ENCODE data around the gene BPHL.
"Not testable (repeated sequence)": the region's sequence is repeated elsewhere in the genome, so short reads cannot be mapped to it uniquely, and the experiment has no call there.

BPHL gene

DNA sequence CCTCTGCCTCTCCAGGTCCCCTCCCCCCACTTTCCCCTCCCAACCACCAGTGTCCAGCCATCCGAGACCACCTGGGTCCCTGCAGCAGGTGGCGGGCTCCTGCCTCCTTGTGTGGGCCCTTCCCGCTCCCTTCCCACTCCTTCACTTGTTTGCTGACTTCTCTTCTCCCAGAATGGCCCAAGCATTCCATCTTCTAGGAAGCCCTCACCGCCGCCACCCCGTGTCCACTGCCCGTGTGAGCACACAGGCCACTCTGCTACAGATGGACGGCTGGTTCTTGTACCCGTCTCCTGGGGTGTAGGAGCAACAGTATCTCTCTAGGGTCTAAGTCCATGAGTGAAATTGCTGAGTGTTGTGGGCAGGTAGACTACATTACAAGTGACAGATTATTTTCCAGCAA is 15.0 kb downstream of the BPHL start:
- H3K27me3 Mint-ChIP-seq (ENCODE audit: low read depth), result no peaks in the 10 kb centered on the region
- no peaks in the 10 kb centered on the region for H3K9me3 Mint-ChIP-seq
- H3K4me1 Mint-ChIP-seq, result peaks cover 16% of the 10 kb centered on the region
- H3K4me3 Mint-ChIP-seq, result no peak overlapping the region
- TF ChIP-seq CTCF (IDR thresholded peaks at IDR 0.05; ENCODE audit: unreplicated experiment in 3 of 3), result no peak
- H3K27ac Mint-ChIP-seq, result peak overlapping the region in 2 of 3 experiments; percentile 40 to 74
- peaks cover 79% of the 10 kb centered on the region for H3K36me3 Mint-ChIP-seq (ENCODE audit: low read depth)

- H3K4me1 Mint-ChIP-seq, result peaks cover 30% of the 10 kb centered on the region
- H3K36me3 Mint-ChIP-seq (ENCODE audit: low read depth), result peaks cover 84% of the 10 kb centered on the region
- H3K27ac Mint-ChIP-seq, result peak overlapping the region in 1 of 3 experiments; percentile 12
- H3K27me3 Mint-ChIP-seq (ENCODE audit: low read depth), result no peaks in the 10 kb centered on the region
- no peak for TF ChIP-seq CTCF (IDR thresholded peaks at IDR 0.05; ENCODE audit: unreplicated experiment in 3 of 3)
- no peaks in the 10 kb centered on the region for H3K9me3 Mint-ChIP-seq
- H3K4me3 Mint-ChIP-seq, result no peak overlapping the region
Measured at GRCh38 chr6:3135668-3136291, 17.3 kb downstream of the BPHL start.

- H3K27ac Mint-ChIP-seq, result peak overlapping the region in 2 of 3 experiments; percentile 48 to 85
- no peaks in the 10 kb centered on the region for H3K27me3 Mint-ChIP-seq (ENCODE audit: low read depth)
- H3K36me3 Mint-ChIP-seq (ENCODE audit: low read depth), result peaks cover 82% of the 10 kb centered on the region
- H3K9me3 Mint-ChIP-seq, result no peaks in the 10 kb centered on the region
- H3K4me1 Mint-ChIP-seq, result peaks cover 30% of the 10 kb centered on the region
- no peak overlapping the region for H3K4me3 Mint-ChIP-seq
- TF ChIP-seq CTCF (IDR thresholded peaks at IDR 0.05; ENCODE audit: unreplicated experiment in 3 of 3), result no peak
Measured at GRCh38 chr6:3136292-3137011, 17.9 kb downstream of the BPHL start.

DNA sequence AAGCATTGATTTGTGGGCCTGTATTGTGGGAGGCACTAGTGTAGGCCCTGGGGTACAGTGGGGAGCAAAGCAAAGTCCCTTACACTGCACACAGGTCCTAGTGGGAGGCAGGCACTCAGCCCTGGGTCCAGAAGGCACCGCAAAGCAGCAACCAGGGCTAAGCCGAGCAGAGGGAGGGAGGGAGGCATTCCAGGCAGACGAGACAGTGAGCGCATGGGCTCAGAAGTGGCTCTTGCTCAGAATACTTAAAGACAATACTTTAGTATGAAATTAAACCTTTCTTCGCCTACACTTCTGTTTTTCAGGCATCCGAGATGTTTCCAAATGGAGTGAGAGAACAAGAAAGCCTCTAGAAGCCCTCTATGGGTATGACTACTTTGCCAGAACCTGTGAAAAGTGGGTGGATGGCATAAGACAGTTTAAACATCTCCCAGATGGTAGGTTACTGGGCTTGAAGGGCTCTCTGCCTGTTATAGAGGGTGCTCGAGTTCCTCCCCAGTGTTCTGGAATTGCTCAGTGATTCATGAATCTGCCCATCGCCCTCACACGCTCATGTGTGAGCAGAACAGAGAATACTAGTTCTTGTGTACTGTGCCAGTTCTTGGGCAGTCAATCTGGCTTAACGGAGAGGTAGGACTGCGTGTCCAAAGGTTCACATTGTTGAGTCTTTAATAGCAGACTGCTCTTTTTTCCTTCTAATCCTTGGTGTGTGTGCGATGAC is 18.7 kb downstream of the BPHL start:
- no peak overlapping the region for H3K4me3 Mint-ChIP-seq
- H3K27me3 Mint-ChIP-seq (ENCODE audit: low read depth), result no peaks in the 10 kb centered on the region
- H3K9me3 Mint-ChIP-seq, result no peaks in the 10 kb centered on the region
- H3K36me3 Mint-ChIP-seq (ENCODE audit: low read depth), result peaks cover 75% of the 10 kb centered on the region
- peaks cover 30% of the 10 kb centered on the region for H3K4me1 Mint-ChIP-seq
- peak overlapping the region in 2 of 3 experiments; percentile 48 to 85 for H3K27ac Mint-ChIP-seq
- no peak for TF ChIP-seq CTCF (IDR thresholded peaks at IDR 0.05; ENCODE audit: unreplicated experiment in 3 of 3)

DNA sequence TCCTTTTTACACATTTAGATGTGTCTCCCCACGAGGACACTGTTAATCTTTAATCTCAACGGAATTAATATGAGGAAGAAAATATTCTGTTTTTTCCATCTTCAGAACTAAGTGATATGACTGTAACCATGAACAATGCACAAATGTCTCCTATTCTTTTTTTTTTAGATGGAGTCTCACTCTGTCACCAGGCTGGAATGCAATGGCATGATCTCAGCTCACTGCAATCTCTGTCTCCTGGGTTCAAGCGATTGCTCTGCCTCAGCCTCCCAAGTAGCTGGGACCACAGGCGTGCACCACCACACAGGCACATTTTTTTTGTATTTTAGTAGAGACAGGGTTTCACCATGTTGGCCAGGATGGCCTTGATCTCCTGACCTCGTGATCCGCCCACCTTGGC is 19.4 kb downstream of the BPHL start:
- H3K4me3 Mint-ChIP-seq; H3K9me3 Mint-ChIP-seq; H3K27me3 Mint-ChIP-seq (ENCODE audit: low read depth): not testable (repeated sequence)
- H3K27ac Mint-ChIP-seq, result peak overlapping the region in 1 of 3 experiments; percentile 85
- peaks cover 30% of the 10 kb centered on the region for H3K4me1 Mint-ChIP-seq
- H3K36me3 Mint-ChIP-seq (ENCODE audit: low read depth), result peaks cover 75% of the 10 kb centered on the region

- TF ChIP-seq CTCF (IDR thresholded peaks at IDR 0.05; ENCODE audit: unreplicated experiment in 3 of 3), result no peak
- peaks cover 75% of the 10 kb centered on the region for H3K36me3 Mint-ChIP-seq (ENCODE audit: low read depth)
- peak overlapping the region in 1 of 3 experiments; percentile 86 for H3K27ac Mint-ChIP-seq
- H3K4me1 Mint-ChIP-seq, result peaks cover 30% of the 10 kb centered on the region
- no peaks in the 10 kb centered on the region for H3K27me3 Mint-ChIP-seq (ENCODE audit: low read depth)
- H3K4me3 Mint-ChIP-seq, result no peak overlapping the region
- no peaks in the 10 kb centered on the region for H3K9me3 Mint-ChIP-seq
Measured at GRCh38 chr6:3138341-3138740, 19.8 kb downstream of the BPHL start.
